Omental fat pad (tissue), 4 donors: ENCODE measurements around the gene TMOD2. TPM values are rescaled to one million over a fixed set of nuclear protein-coding genes. Genes with fewer than 3 reads are reported as not detected.

Experiments used
- ATAC-seq: fragments of 150-250 bp; one replicate; pipeline ENCODE4 v1.9.1; 2016; ENCODE audit warnings: mild to moderate bottlenecking, moderate library complexity; ENCODE audit not compliant: low FRiP score
- DNase-seq: peaks from one replicate; pipeline ENCODE4 v3.0.0-alpha.2; 2019; ENCODE audit warnings: low spot score
- CTCF ChIP-seq, 3 donors: fragments of 450-650 bp; IDR thresholded peaks; one replicate each; pipeline ENCODE4 v1.5.1; 2016 to 2017; ENCODE audit warnings: antibody characterized with exemption in 3 of 3, mild to moderate bottlenecking in 3 of 3, moderate library complexity in 2 of 3
- total RNA-seq, 4 donors: library from RNA; depleted of rRNA; stranded (reverse); fragments of >200 nt; gene quantifications; one replicate each; pipeline ENCODE4 v1.1.0, GENCODE V29; 2016

The TMOD2 gene
- total RNA-seq, 4 donors from 2014 or later, result 6.5 to 28.5 (median 12.4) TPM

GRCh38 chr15:51714162-51714561 is 37.2 kb upstream of the TMOD2 start:
- TF ChIP-seq CTCF (IDR thresholded peaks at IDR 0.05), result no peak
- DNase-seq (no peak), ATAC-seq (no peak)

- ATAC-seq, result no peak
- no peak for DNase-seq
- TF ChIP-seq CTCF (IDR thresholded peaks at IDR 0.05), result no peak
These were observed 36.5 kb upstream of the TMOD2 start for GRCh38 chr15:51714911-51715310.

- ATAC-seq (no peak), DNase-seq (no peak)
These were observed 33.2 kb upstream of the TMOD2 start for GRCh38 chr15:51718219-51718618.

GRCh38 chr15:51718746-51719145 is 32.7 kb upstream of the TMOD2 start:
- ATAC-seq (no peak), DNase-seq (no peak)
- no peak for TF ChIP-seq CTCF (IDR thresholded peaks at IDR 0.05)

More at GRCh38 chr15:51718219-51718618, 33.2 kb upstream of the TMOD2 start:
- no peak for TF ChIP-seq CTCF (IDR thresholded peaks at IDR 0.05)

GRCh38 chr15:51720201-51720995 is 31.0 kb upstream of the TMOD2 start:
- no peak for TF ChIP-seq CTCF (IDR thresholded peaks at IDR 0.05)
- ATAC-seq (no peak), DNase-seq (no peak)

GRCh38 chr15:51721199-51721960 is 30.0 kb upstream of the TMOD2 start:
- ATAC-seq (no peak), DNase-seq (no peak)
- no peak for TF ChIP-seq CTCF (IDR thresholded peaks at IDR 0.05)
